H7 (cell line): ENCODE results near the gene FAM25A. TPM values are rescaled to one million over a fixed set of nuclear protein-coding genes. Genes with fewer than 3 reads are reported as not detected.
"Not testable (repeated sequence)": the region's sequence is repeated elsewhere in the genome, so short reads cannot be mapped to it uniquely, and the experiment has no call there.

Source experiments
- DNase-seq: peaks from one replicate; pipeline ENCODE4 v3.0.0; 2012
- H3K27me3 ChIP-seq: 2 replicates; pipeline ENCODE4 v1.6.0; 2011; ENCODE audit warnings: mild to moderate bottlenecking, low read length; ENCODE audit not compliant: control insufficient read depth, insufficient read depth
- H3K36me3 ChIP-seq: replicated peaks from 2 replicates; pipeline ENCODE4 v1.5.1; 2011; ENCODE audit warnings: low read length; ENCODE audit not compliant: control insufficient read depth, insufficient read depth
- H3K4me3 ChIP-seq: 2 replicates; pipeline ENCODE4 v1.5.1; 2011; ENCODE audit warnings: low read depth, mild to moderate bottlenecking, control low read depth, low read length, moderate library complexity; ENCODE audit not compliant: insufficient read depth
- total RNA-seq: library from RNA; depleted of rRNA; stranded (reverse); fragments of >200 nt; shearing (Covaris generic); gene quantifications from 2 replicates; pipeline ENCODE4 v1.2.3, GENCODE V29; 2014

FAM25A gene
- total RNA-seq, 1 experiment from 2014 or later = not detected

DNA sequence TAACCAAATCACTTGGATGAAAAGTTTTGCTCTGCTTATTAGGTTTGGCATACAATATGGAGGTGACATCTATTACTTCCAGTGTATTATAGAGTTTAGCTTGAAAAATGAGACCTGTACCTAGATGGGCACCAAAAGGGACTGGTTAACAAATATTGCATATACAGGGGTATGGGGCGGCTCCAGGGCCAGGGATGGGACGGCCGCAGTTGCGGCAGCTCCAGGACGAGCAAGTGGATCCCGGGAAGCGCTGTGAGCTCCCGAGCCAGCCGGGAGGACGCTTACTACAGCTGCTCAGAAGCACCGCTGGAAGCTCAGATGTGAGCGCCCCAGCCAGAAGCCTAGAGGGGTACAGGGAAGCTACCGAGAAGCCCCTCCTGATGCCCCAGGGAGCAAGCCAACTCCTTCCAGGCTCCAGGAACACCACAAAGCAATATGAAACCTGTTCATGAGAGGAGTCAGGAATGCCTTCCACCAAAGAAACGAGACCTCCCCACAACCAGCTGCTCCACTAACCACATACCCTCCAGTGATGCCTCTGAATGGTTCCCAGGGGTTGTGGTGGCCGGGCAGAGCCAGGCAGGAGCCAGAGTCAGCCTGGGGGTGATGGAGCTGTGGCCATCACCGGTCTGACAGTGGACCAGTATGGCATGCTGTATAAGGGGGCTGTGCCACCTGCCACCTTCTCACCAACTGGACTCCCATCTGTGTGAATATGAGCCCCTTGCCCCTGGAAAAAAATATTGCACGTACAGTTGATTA is 6.8 kb downstream of the FAM25A start:
- DNase-seq, H3K27me3 ChIP-seq, H3K36me3 ChIP-seq, H3K4me3 ChIP-seq: not testable (repeated sequence)

GRCh38 chr10:87030419-87030818 is 10.3 kb downstream of the FAM25A start:
- H3K4me3 ChIP-seq, H3K36me3 ChIP-seq, H3K27me3 ChIP-seq, DNase-seq: not testable (repeated sequence)

DNA sequence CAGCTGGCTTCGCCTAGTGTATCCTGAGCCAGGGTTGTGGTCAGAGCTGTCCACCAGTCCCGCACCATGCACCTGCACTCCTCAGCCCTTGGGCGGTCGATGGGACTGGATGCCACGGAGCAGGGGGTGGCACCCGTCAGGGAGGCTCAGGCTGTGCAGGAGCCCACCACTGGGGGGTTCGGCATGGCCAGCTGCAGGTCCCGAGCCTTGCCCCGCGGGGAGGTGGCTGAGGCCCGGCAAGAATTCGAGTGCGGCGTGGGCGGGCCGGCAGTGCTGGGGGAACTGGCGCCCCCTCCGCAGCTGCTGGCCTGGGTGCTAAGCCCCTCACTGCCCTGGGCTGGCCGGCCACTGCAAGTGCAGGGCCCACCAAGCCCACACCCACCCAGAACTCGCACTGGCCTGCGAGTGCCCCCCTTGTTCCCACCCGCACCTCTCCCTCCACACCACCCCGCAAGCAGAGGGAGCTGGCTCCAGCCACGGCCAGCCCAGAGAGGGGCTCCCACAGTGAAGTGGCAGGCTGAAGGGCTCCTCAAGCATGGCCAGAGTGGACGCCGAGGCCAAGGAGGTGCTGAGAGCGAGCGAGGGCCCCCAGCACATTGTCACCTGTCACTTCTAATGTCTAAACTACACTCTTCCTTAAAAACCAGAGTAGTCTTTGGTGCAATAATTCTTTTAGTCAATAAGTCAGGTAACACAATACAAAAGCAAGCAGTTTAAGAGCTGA is 11.0 kb downstream of the FAM25A start:
- no peaks in the 10 kb centered on the region for H3K27me3 ChIP-seq
- no peaks in the 10 kb centered on the region for H3K36me3 ChIP-seq
- DNase-seq = no peak
- H3K4me3 ChIP-seq = no peak overlapping the region

GRCh38 chr10:87036623-87037022 is 16.5 kb downstream of the FAM25A start:
- Histone ChIP-seq H3K27me3 (no peaks in the 10 kb centered on the region), H3K4me3 (no peak overlapping the region), H3K36me3 (no peaks in the 10 kb centered on the region)
- DNase-seq = no peak

- no peak overlapping the region for H3K4me3 ChIP-seq
- no peaks in the 10 kb centered on the region for H3K36me3 ChIP-seq
- peak; percentile 15 for DNase-seq
- H3K27me3 ChIP-seq = no peaks in the 10 kb centered on the region
Measured at GRCh38 chr10:87038286-87038717, 18.2 kb downstream of the FAM25A start.

- Histone ChIP-seq H3K4me3 (no peak overlapping the region), H3K27me3 (no peaks in the 10 kb centered on the region), H3K36me3 (no peaks in the 10 kb centered on the region)
- no peak for DNase-seq
Measured at GRCh38 chr10:87038786-87039185, 18.7 kb downstream of the FAM25A start.

DNA sequence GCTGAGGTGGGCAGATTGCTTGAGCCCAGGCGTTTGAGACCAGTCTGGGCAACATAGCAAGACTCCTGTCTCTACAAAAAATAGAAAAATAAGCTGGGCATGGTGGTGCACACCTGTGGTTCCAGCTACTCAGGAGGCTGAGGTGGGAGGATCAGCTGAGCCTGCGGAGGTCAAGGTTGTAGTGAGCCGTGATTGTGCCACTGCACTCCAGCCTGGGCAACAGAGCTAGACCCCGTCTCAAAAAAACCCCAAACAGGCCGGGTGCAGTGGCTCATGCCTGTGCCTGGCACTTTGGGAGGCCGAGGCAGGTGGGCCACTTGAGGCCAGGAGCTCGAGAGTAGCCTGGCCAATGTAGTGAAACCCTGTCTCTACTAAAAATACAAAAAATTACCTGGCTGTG is 23.5 kb downstream of the FAM25A start:
- DNase-seq, H3K4me3 ChIP-seq, H3K36me3 ChIP-seq, H3K27me3 ChIP-seq: not testable (repeated sequence)

- DNase-seq = no peak
- H3K4me3 ChIP-seq = no peak overlapping the region
Measured at GRCh38 chr10:87045434-87045938, 25.4 kb downstream of the FAM25A start.

GRCh38 chr10:87053111-87053510 is 33.0 kb downstream of the FAM25A start:
- H3K36me3 ChIP-seq = peaks cover 24% of the 10 kb centered on the region
- no peak for DNase-seq

More at GRCh38 chr10:87045434-87045938, 25.4 kb downstream of the FAM25A start:
- H3K36me3 ChIP-seq = no peaks in the 10 kb centered on the region; the same call in 1 of the 2 replicates
- H3K27me3 ChIP-seq = no peaks in the 10 kb centered on the region

GRCh38 chr10:87053577-87054181 is 33.6 kb downstream of the FAM25A start:
- DNase-seq = no peak
- H3K36me3 ChIP-seq = peaks cover 26% of the 10 kb centered on the region

More at GRCh38 chr10:87053111-87053510, 33.0 kb downstream of the FAM25A start:
- H3K27me3 ChIP-seq = no peaks in the 10 kb centered on the region
- no peak overlapping the region for H3K4me3 ChIP-seq

GRCh38 chr10:87054373-87055295 is 34.5 kb downstream of the FAM25A start:
- Histone ChIP-seq H3K4me3 (no peak overlapping the region), H3K27me3 (no peaks in the 10 kb centered on the region), H3K36me3 (peaks cover 26% of the 10 kb centered on the region)
- DNase-seq = peak; percentile 65

More at GRCh38 chr10:87053577-87054181, 33.6 kb downstream of the FAM25A start:
- H3K27me3 ChIP-seq = no peaks in the 10 kb centered on the region
- H3K4me3 ChIP-seq = no peak overlapping the region

GRCh38 chr10:87058171-87058570 is 38.1 kb downstream of the FAM25A start:
- peaks cover 22% of the 10 kb centered on the region for H3K36me3 ChIP-seq
- no peaks in the 10 kb centered on the region for H3K27me3 ChIP-seq
- H3K4me3 ChIP-seq = no peak overlapping the region
- no peak for DNase-seq

DNA sequence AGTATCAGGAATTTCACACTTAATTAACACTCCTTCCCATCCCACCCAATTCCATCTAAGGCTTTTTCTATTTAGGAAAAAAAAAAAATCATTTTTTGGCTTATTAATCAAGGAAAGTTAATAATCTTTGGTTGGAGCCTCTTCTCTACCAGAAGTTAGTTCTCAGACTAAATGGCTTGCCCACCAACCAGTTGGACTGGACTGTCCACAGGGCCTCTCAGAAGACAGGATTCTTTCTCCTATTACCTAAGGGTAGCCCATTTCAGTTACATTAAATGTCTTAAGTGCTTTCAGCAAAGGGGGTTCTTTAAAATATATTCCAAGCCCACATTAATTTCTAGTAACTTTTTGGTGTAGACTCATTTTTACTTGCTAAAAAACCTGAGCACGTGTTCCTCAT is 39.3 kb downstream of the FAM25A start:
- no peak for DNase-seq
- H3K36me3 ChIP-seq = peaks cover 15% of the 10 kb centered on the region
- no peak overlapping the region for H3K4me3 ChIP-seq

More for the DNA sequence above, 39.3 kb downstream of the FAM25A start:
- no peaks in the 10 kb centered on the region for H3K27me3 ChIP-seq
